GM19238 (cell line): ENCODE results near the gene FAM156A.
"Not testable (repeated sequence)": the region's sequence is repeated elsewhere in the genome, so short reads cannot be mapped to it uniquely, and the experiment has no call there.

Experiments
- DNase-seq: peaks from one replicate; pipeline ENCODE4 v3.0.0; 2011; ENCODE audit warnings: low spot score; ENCODE audit not compliant: insufficient read length

The FAM156A gene

DNA sequence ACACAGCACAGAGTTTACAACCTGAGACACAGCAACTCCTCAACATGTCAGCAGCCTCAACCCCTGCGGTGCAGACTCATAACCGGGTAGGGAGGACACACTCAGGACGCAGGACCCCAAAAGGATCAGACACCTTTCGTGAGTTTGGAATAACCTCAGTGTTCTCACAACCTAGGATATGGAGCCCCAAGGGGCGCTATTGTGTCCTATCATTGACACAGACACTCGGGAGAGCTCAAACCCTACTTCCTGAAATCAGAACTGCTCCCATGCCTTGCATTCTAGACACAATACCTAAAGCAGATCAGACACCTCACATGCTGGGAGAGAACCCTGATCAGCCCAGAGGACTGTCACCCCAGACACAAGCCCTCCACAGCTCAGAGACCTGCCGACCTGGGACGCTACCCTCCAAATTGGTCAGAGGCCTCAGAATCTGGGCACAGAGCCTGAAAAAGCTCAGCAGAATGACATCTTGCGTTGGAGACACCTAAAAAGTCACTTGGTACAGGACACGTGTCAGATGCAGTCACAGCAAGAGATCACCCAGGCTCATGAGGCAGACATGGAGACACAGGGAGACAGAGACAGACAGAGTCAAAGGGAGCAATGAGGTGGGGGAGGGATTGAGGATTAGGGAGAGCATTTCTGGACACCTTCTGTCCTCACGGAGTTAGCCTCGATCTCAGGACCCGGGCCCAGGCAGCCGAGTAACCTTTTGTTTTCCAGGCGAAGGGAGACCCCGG is 8.8 kb upstream of the FAM156A start:
- DNase-seq, result not testable (repeated sequence)

DNA sequence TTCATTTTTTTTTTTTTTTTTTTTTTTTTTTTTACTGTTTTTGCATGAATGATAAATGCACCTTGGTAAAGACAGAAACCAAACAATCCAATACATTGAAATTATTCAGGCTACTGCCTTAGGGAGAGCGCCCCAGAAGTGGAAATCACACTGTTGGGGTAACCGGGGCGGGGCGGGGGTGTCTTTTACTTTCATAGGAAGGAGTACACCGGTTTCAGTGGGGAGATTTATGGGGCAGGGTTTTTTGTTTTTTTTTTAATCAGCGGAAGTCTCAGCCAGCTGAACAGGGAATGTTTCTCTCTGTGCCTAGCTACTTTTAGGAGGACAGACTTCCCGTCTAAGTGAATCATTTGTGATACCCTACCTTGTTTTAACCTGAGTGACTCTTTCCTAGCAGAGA is 643 bp upstream of the FAM156A start:
- not testable (repeated sequence) for DNase-seq

DNA sequence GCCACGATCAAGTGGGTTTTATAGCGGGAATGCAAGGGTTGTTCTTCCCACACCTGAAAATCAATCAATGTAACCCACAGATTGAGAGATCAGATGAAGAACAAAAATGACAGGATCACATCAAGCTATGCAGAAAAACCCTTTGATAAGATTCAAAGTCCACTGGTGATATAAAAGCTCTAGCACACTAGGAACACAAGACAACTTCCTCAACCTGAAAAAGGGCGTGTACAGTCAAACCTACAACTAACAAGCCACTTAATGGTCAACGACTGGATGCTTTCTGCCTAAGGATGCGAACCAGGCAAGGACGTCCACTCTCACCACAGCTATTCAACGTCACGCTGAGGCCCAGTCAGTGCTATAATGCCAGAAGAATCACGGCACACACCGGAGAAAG is 8.4 kb downstream of the FAM156A start:
- DNase-seq, result not testable (repeated sequence)

DNA sequence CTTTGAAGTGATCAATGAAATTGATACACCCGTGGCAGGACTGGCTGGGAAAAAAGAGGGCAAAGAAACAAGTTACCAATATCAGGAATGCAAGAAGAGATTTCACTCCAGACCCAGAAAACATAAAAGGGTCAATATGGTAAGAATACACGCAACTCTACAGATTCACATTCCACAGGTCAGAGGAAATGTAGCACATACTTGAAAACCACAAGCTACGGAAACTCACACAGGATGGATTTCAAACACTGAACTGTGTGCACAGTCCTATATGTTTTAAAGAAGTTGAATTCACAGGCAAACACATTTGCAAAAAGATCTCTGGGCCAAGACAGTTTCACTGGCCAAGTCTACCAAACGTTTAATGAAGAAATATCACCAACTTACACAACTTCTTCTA is 9.0 kb downstream of the FAM156A start:
- DNase-seq, result not testable (repeated sequence)

DNA sequence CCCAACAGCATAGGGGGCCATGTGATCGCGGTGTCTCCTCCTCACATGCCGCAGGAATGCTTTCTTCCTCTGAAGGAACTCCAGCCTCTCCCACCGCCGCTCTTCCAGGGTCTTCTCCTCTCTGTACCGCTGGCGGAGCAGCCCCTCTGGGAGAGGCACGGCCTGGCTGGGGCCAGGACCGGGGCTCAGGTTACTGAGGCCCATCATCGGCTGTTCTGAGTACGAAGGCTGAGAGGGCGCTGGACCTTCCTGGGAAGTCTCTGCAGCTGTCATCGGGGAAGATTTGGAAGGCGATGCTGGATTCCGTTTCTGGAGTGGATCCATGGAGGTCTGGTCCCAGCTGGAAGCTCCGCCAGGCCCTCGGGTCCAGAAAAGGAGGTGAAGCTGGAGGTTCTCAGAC is 10.1 kb downstream of the FAM156A start:
- DNase-seq, result not testable (repeated sequence)

DNA sequence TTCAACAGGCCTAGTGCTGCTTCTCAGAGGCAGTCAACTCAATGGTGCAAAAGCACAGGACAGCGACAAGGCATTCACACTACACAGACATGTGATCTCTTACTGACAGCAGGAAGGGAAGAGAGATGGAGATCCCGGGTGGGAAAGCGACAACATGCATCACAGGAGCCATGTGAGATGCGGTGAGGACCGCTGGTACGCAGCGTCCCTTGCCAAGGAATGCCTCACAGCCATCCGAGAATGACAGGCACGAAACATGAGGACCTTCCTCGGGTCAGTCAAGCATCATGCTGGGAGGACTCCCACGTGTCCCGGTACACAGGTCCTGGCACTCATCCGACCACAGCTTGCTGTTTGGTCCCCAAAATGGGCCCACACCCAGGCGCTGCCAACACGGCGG is 10.8 kb downstream of the FAM156A start:
- not testable (repeated sequence) for DNase-seq

DNA sequence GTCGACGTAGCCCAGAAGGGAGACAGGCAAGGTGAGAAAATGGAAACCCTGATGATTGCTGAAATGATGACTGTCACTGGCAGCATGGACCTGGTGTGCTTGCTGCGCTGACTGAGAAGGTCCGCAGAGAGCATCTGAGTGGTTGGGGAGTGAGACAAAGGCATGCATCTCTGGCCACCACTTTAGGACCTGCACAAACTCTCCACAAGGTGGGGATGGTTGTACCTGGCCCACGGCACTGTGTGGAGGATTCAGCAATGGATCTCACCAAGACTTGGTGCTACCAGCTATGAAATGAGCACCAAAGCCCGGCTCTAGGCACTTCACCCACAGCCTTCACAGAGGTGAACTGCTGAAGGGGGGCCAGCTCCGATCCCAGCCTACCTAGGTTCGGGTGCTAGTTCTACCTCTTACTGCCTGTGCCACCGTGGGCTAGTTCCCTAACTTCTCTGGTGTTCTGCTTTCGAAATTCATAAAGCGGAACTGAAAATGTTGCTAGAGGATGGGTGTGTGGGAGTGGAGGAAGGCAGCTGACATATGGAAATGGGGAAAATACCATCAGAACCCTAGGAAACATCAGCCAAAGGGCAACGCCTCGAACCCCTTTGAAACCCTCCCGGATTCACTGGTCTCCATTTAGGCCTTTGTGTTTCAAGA is 12.4 kb downstream of the FAM156A start:
- DNase-seq, result not testable (repeated sequence)

DNA sequence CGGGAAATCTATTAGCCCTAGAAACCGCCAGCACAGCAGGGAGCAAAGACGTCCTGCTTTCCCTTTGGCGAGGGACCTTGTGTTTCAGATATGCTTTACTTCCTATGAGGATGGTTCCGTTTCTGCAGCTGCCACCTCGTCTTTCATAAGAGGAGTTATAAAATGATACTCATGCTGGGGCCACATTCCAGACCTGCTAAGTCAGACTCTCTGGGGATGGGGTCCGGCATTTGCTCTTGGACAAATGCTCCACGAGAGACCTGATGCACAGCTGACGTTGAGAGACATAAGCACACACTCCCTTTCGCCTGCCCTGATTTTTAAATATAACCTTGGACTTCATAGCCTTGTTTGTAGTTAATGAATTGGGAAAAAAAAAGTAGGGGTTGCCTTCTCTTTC is 16.6 kb downstream of the FAM156A start:
- not testable (repeated sequence) for DNase-seq

DNA sequence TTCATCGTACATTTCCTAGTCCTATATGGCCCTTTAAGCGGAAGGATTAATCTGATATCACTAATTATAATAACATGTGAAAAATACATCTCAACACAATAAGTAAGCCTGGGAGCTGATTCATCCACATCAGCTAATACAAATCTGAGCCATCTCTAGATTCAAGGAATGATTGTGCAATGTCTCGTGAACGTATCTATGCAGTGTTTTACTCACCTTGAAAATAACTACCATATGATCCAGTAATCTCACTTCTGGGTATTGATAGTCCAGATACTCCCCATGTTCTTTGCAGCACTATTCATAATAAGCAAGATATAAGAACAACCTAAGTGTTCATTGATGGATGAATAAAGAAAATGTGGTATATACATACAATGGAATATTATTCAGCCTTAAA is 17.6 kb downstream of the FAM156A start:
- not testable (repeated sequence) for DNase-seq

DNA sequence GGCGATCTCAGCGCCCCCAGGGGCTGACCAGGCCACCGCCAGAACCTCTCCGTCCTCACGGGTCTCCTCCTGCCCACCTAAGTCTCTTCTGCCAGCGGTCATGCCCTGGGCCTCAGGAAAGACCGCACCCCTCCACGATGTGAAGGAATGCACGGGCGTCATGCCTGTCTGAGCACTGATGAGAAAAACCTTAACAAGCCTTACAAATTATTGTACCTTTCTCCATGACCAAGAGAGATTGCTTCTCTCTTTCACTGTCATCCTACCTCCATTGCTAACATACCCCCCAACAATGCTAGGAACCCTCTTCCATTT is 22.9 kb downstream of the FAM156A start:
- not testable (repeated sequence) for DNase-seq

DNA sequence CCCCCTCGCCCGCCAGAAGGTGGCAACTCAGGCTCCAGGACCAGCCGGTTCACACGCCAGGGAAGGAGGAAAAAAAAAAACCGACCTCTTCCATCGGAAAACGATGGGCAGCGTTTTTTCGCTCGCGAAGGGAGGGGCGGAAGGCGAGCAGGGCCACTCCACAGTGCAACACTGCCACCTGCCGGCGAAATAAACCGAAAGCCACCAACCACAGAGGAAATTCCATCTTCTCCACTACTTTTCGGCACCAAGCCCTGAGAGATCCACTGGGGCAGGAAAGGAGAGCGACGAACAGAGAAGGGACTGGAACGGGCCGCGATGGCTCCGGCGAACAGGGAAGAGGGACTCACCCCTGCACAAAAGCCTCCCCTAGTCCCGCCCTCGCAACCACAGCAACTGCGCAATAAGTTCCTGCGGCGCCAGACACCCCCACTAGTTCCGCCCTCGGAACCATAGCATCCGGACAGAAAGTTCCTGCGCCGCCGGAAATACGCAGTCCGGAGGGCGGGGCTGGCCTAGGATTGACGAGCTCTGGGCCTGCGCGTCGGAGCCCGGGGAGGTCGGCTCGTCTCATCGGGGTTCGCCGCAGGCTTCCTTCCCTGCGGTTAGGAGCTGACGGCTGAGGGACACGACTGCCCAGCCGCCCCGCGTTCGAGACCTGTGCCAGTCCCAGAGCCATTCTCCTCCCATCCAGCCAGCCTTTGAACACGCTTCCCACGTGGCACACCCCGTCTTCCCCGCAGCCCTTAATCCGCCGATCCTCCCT is 23.4 kb downstream of the FAM156A start:
- peak; percentile 85 for DNase-seq

DNA sequence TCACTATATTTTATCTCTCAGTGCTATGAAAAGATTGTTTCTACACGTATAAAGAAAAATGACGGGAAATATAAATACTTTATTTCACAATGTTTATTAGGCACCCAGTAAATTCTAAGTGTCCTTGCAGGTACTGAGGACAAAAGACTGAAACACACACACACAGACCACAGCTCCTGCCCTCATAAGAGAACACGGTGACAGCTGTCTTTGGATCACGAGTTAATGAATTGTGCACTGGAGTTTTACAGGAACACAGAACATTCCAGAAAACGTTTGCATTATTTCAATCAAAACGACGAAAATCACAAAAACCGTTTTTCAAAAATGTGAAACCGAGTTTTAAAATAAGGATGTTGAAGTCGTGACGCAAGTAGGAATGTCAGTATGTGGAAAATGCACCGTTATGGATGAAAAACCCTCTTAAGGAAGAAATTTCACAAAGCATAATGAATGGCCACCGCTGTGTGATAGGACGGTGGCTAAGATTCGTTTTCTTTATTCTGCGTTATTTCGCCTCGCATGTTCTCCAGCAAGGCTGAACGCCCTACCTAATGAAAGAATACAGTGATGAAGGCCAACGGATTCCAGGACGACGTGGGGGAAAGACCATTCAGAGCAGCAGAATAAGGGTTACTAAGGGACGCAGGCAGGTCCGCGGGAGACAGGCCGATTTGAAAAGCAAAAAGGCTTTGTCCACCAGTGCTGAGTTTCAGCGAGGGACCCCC is 24.2 kb downstream of the FAM156A start:
- DNase-seq, result peak; percentile 40

DNA sequence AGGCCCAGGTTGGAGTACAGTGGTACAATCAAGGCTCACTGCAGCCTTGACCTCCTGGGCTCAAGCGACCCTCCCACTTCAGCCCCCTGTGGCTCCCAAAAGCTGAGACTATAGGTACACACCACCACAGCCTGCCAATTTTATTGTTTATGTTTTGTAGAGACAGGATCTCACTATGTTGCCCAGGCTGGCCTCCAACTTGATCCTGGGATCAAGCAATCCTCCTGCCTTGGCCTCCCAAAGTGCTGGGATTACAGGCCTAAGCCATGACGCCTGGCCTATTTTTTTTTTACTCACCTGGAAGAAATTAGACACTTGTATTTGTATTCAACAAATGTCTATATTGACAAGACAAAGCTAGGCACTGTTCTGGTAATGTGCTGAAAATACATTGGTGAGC is 25.1 kb downstream of the FAM156A start:
- no peak for DNase-seq

DNA sequence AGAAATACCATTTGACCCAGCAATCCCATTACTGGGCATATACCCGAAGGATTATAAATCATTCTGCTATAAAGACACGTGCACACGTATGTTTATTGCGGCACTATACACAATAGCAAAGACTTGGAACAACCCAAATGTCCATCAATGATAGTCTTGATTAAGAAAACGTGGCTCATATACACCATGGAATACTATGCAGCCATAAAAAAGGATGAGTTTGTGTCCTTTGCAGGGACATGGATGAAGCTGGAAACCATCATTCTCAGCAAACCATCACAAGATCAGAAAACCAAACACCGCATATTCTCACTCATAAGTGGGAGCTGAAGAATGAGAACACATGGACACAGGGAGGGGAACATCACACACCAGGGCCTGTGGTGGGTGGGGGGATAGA is 28.1 kb downstream of the FAM156A start:
- not testable (repeated sequence) for DNase-seq

DNA sequence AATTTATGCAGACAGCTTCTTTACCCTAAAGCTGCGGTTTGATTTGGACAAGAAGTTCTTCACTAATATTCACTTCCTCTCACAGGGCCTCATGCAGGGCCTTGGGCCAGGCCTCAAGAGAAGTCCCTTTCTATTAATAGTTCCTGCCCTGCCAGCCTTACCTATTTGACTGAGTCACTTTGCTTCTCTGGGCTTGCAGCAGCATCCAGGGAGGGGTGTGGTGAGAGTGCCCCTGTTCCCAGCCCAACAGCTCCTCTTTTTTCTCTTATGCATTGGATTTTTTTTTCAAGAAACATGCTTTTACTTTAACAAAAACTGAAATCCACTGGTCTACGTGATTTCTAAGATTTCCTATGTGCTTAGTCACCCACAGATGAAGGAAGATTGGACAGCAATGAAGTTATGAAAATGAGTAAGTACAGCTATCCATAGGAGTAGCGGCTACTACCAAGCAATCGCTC is 34.5 kb downstream of the FAM156A start:
- no peak for DNase-seq

DNA sequence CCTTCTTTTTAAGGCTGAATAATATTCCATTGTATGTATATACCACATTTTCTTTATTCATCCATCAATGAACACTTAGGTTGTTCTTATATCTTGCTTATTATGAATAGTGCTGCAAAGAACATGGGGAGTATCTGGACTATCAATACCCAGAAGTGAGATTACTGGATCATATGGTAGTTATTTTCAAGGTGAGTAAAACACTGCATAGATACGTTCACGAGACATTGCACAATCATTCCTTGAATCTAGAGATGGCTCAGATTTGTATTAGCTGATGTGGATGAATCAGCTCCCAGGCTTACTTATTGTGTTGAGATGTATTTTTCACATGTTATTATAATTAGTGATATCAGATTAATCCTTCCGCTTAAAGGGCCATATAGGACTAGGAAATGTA is 43.6 kb downstream of the FAM156A start:
- DNase-seq, result not testable (repeated sequence)

DNA sequence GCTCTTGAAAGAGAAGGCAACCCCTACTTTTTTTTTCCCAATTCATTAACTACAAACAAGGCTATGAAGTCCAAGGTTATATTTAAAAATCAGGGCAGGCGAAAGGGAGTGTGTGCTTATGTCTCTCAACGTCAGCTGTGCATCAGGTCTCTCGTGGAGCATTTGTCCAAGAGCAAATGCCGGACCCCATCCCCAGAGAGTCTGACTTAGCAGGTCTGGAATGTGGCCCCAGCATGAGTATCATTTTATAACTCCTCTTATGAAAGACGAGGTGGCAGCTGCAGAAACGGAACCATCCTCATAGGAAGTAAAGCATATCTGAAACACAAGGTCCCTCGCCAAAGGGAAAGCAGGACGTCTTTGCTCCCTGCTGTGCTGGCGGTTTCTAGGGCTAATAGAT is 44.6 kb downstream of the FAM156A start:
- not testable (repeated sequence) for DNase-seq

DNA sequence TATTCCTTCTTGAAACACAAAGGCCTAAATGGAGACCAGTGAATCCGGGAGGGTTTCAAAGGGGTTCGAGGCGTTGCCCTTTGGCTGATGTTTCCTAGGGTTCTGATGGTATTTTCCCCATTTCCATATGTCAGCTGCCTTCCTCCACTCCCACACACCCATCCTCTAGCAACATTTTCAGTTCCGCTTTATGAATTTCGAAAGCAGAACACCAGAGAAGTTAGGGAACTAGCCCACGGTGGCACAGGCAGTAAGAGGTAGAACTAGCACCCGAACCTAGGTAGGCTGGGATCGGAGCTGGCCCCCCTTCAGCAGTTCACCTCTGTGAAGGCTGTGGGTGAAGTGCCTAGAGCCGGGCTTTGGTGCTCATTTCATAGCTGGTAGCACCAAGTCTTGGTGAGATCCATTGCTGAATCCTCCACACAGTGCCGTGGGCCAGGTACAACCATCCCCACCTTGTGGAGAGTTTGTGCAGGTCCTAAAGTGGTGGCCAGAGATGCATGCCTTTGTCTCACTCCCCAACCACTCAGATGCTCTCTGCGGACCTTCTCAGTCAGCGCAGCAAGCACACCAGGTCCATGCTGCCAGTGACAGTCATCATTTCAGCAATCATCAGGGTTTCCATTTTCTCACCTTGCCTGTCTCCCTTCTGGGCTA is 48.9 kb downstream of the FAM156A start:
- not testable (repeated sequence) for DNase-seq

DNA sequence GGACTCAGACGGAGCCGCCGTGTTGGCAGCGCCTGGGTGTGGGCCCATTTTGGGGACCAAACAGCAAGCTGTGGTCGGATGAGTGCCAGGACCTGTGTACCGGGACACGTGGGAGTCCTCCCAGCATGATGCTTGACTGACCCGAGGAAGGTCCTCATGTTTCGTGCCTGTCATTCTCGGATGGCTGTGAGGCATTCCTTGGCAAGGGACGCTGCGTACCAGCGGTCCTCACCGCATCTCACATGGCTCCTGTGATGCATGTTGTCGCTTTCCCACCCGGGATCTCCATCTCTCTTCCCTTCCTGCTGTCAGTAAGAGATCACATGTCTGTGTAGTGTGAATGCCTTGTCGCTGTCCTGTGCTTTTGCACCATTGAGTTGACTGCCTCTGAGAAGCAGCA is 50.4 kb downstream of the FAM156A start:
- not testable (repeated sequence) for DNase-seq

DNA sequence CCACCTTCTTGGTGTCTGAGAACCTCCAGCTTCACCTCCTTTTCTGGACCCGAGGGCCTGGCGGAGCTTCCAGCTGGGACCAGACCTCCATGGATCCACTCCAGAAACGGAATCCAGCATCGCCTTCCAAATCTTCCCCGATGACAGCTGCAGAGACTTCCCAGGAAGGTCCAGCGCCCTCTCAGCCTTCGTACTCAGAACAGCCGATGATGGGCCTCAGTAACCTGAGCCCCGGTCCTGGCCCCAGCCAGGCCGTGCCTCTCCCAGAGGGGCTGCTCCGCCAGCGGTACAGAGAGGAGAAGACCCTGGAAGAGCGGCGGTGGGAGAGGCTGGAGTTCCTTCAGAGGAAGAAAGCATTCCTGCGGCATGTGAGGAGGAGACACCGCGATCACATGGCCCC is 51.2 kb downstream of the FAM156A start:
- DNase-seq, result not testable (repeated sequence)

DNA sequence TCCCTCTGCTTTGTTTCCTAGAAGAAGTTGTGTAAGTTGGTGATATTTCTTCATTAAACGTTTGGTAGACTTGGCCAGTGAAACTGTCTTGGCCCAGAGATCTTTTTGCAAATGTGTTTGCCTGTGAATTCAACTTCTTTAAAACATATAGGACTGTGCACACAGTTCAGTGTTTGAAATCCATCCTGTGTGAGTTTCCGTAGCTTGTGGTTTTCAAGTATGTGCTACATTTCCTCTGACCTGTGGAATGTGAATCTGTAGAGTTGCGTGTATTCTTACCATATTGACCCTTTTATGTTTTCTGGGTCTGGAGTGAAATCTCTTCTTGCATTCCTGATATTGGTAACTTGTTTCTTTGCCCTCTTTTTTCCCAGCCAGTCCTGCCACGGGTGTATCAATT is 52.2 kb downstream of the FAM156A start:
- DNase-seq, result not testable (repeated sequence)
